ENCODE measurements around the gene CLIC4.
"Not testable (repeated sequence)": the region's sequence is repeated elsewhere in the genome, so short reads cannot be mapped to it uniquely, and the experiment has no call there.

Gene CLIC4

GRCh38 chr1:24726741-24727140 is 18.5 kb upstream of the CLIC4 start:
- no peak overlapping the region for H3K4me3 ChIP-seq (ENCODE audit: low read depth, low read length)
- TF ChIP-seq POLR2A (IDR thresholded peaks at IDR 0.05; ENCODE audit: extremely low read depth, insufficient read length) (no peak), CTCF (IDR thresholded peaks at IDR 0.05; ENCODE audit: low read depth, low read length) (no peak), MYC (IDR thresholded peaks at IDR 0.05; ENCODE audit: low read depth, low read length) (no peak), MAX (IDR thresholded peaks at IDR 0.05; ENCODE audit: low read depth, low read length) (no peak)
- DNase-seq (ENCODE audit: low read depth): no peak

GRCh38 chr1:24727501-24728216 is 17.6 kb upstream of the CLIC4 start:
- TF ChIP-seq POLR2A (IDR thresholded peaks at IDR 0.05; ENCODE audit: extremely low read depth, insufficient read length) (no peak), MAX (IDR thresholded peaks at IDR 0.05; ENCODE audit: low read depth, low read length) (no peak), MYC (IDR thresholded peaks at IDR 0.05; ENCODE audit: low read depth, low read length) (no peak), CTCF (IDR thresholded peaks at IDR 0.05; ENCODE audit: low read depth, low read length) (no peak)
- DNase-seq (ENCODE audit: low read depth): peak; percentile 84
- no peak overlapping the region for H3K4me3 ChIP-seq (ENCODE audit: low read depth, low read length)

- no peak for TF ChIP-seq CTCF (IDR thresholded peaks at IDR 0.05; ENCODE audit: low read depth, low read length)
- no peak for TF ChIP-seq MAX (IDR thresholded peaks at IDR 0.05; ENCODE audit: low read depth, low read length)
- no peak for TF ChIP-seq MYC (IDR thresholded peaks at IDR 0.05; ENCODE audit: low read depth, low read length)
- TF ChIP-seq POLR2A (IDR thresholded peaks at IDR 0.05; ENCODE audit: extremely low read depth, insufficient read length): no peak
- DNase-seq (ENCODE audit: low read depth): no peak
- H3K4me3 ChIP-seq (ENCODE audit: low read depth, low read length): no peak overlapping the region
These were observed 16.3 kb upstream of the CLIC4 start for GRCh38 chr1:24728982-24729381.

GRCh38 chr1:24732186-24732885 is 12.9 kb upstream of the CLIC4 start:
- TF ChIP-seq POLR2A (IDR thresholded peaks at IDR 0.05; ENCODE audit: extremely low read depth, insufficient read length) (no peak), MYC (IDR thresholded peaks at IDR 0.05; ENCODE audit: low read depth, low read length) (no peak), MAX (IDR thresholded peaks at IDR 0.05; ENCODE audit: low read depth, low read length) (no peak), CTCF (IDR thresholded peaks at IDR 0.05; ENCODE audit: low read depth, low read length) (no peak)
- DNase-seq (ENCODE audit: low read depth): no peak
- no peak overlapping the region for H3K4me3 ChIP-seq (ENCODE audit: low read depth, low read length)

- peak; percentile 73 for DNase-seq (ENCODE audit: low read depth)
- H3K4me3 ChIP-seq (ENCODE audit: low read depth, low read length): not testable (repeated sequence)
These were observed 11.9 kb upstream of the CLIC4 start for GRCh38 chr1:24733342-24733741.

GRCh38 chr1:24735156-24735508 is 10.1 kb upstream of the CLIC4 start:
- TF ChIP-seq MYC (IDR thresholded peaks at IDR 0.05; ENCODE audit: low read depth, low read length) (no peak), POLR2A (IDR thresholded peaks at IDR 0.05; ENCODE audit: extremely low read depth, insufficient read length) (no peak), MAX (IDR thresholded peaks at IDR 0.05; ENCODE audit: low read depth, low read length) (no peak), CTCF (IDR thresholded peaks at IDR 0.05; ENCODE audit: low read depth, low read length) (no peak)
- H3K4me3 ChIP-seq (ENCODE audit: low read depth, low read length): no peak overlapping the region
- no peak for DNase-seq (ENCODE audit: low read depth)

Data from NB4 (cell line).